H9 (cell line): ENCODE results near the gene KRT39. TPM values are rescaled to one million over a fixed set of nuclear protein-coding genes. Genes with fewer than 3 reads are reported as not detected.

Experiments
- DNase-seq: peaks from one replicate; pipeline ENCODE4 v3.0.0-alpha.2; 2017
- H2AFZ ChIP-seq: one replicate; pipeline ENCODE4 v1.6.1; 2013; ENCODE audit warnings: mild to moderate bottlenecking, low read length, control low read depth, moderate library complexity
- H2AK5ac ChIP-seq: 2 replicates; pipeline ENCODE4 v1.6.1; 2013; ENCODE audit warnings: low read length, control low read depth, mixed read lengths; ENCODE audit not compliant: insufficient read length
- H2BK120ac ChIP-seq: one replicate; pipeline ENCODE4 v1.6.1; 2013; ENCODE audit warnings: low read depth, mild to moderate bottlenecking, low read length, control low read depth, inconsistent platforms; ENCODE audit not compliant: poor library complexity, severe bottlenecking
- H2BK12ac ChIP-seq: 2 replicates; pipeline ENCODE4 v1.6.1; 2013; ENCODE audit warnings: low read length, control low read depth, mixed read lengths, low read depth; ENCODE audit not compliant: insufficient read length
- H2BK15ac ChIP-seq: 2 replicates; pipeline ENCODE4 v1.6.1; 2013; ENCODE audit warnings: low read depth, low read length, control low read depth
- H2BK20ac ChIP-seq: one replicate; pipeline ENCODE4 v1.6.1; 2013; ENCODE audit warnings: low read depth, mild to moderate bottlenecking, low read length, control low read depth, inconsistent platforms; ENCODE audit not compliant: poor library complexity, severe bottlenecking
- H2BK5ac ChIP-seq: 2 replicates; pipeline ENCODE4 v1.6.1; 2013; ENCODE audit warnings: low read length, control low read depth, mixed read lengths; ENCODE audit not compliant: insufficient read length
- H3K14ac ChIP-seq: 2 replicates; pipeline ENCODE4 v1.6.1; 2013; ENCODE audit warnings: low read length, control low read depth; ENCODE audit not compliant: insufficient read depth
- H3K18ac ChIP-seq: 2 replicates; pipeline ENCODE4 v1.6.1; 2013; ENCODE audit warnings: low read depth, mild to moderate bottlenecking, mixed read lengths, low read length, control low read depth; ENCODE audit not compliant: insufficient read length
- H3K23ac ChIP-seq: 2 replicates; pipeline ENCODE4 v1.6.1; 2013; ENCODE audit warnings: low read length, control low read depth, mixed read lengths, low read depth; ENCODE audit not compliant: insufficient read length
- H3K23me2 ChIP-seq: 2 replicates; pipeline ENCODE4 v1.6.1; 2013; ENCODE audit warnings: low read depth, mild to moderate bottlenecking, mixed read lengths, low read length, control low read depth; ENCODE audit not compliant: insufficient read length, poor library complexity, severe bottlenecking
- H3K27ac ChIP-seq: 2 replicates; pipeline ENCODE4 v1.5.1; 2013; ENCODE audit warnings: low read length, control low read depth, mixed read lengths, low read depth; ENCODE audit not compliant: insufficient read length
- H3K27me3 ChIP-seq: 2 replicates; pipeline ENCODE4 v1.6.1; 2013; ENCODE audit warnings: low read length, control low read depth, inconsistent platforms; ENCODE audit not compliant: insufficient read depth
- H3K4ac ChIP-seq: 2 replicates; pipeline ENCODE4 v1.6.1; 2013; ENCODE audit warnings: low read depth, mild to moderate bottlenecking, control low read depth, inconsistent platforms, low read length, moderate library complexity
- H3K4me1 ChIP-seq: 2 replicates; pipeline ENCODE4 v1.6.1; 2013; ENCODE audit warnings: low read length, control low read depth, inconsistent platforms; ENCODE audit not compliant: insufficient read depth
- H3K4me2 ChIP-seq: 2 replicates; pipeline ENCODE4 v1.6.1; 2013; ENCODE audit warnings: low read length, control low read depth, mixed read lengths; ENCODE audit not compliant: insufficient read length, insufficient read depth
- H3K56ac ChIP-seq: 2 replicates; pipeline ENCODE4 v1.6.1; 2013; ENCODE audit warnings: low read depth, mild to moderate bottlenecking, mixed read lengths, low read length, control low read depth; ENCODE audit not compliant: insufficient read length
- H3K79me1 ChIP-seq: 2 replicates; pipeline ENCODE4 v1.6.1; 2013; ENCODE audit warnings: low read depth, mild to moderate bottlenecking, moderate library complexity, low read length, control low read depth, inconsistent platforms; ENCODE audit not compliant: insufficient read depth, poor library complexity, severe bottlenecking
- H3K79me2 ChIP-seq: 2 replicates; pipeline ENCODE4 v1.6.1; 2013; ENCODE audit warnings: low read length, control low read depth, inconsistent platforms; ENCODE audit not compliant: insufficient read depth
- H3K9ac ChIP-seq: 2 replicates; pipeline ENCODE4 v1.6.1; 2013; ENCODE audit warnings: low read length, control low read depth, mixed read lengths; ENCODE audit not compliant: insufficient read length; ENCODE audit errors: extremely low read depth
- H3K9me3 ChIP-seq: one replicate; pipeline ENCODE4 v1.6.1; 2013; ENCODE audit warnings: low read depth, low read length, inconsistent platforms; ENCODE audit not compliant: control insufficient read depth
- H3T11ph ChIP-seq: one replicate; pipeline ENCODE4 v1.6.1; 2013; ENCODE audit warnings: mild to moderate bottlenecking, low read length, control low read depth, inconsistent platforms
- H4K20me1 ChIP-seq: one replicate; pipeline ENCODE4 v1.6.1; 2013; ENCODE audit not compliant: control insufficient read depth, insufficient read length, insufficient read depth
- H4K5ac ChIP-seq: 2 replicates; pipeline ENCODE4 v1.6.1; 2013; ENCODE audit warnings: low read depth, mild to moderate bottlenecking, mixed read lengths, low read length, control low read depth; ENCODE audit not compliant: insufficient read length
- H4K8ac ChIP-seq: replicated peaks from 2 replicates; pipeline ENCODE4 v1.6.1; 2013; ENCODE audit warnings: low read length, control low read depth, mixed read lengths, low read depth; ENCODE audit not compliant: insufficient read length
- H4K91ac ChIP-seq: 2 replicates; pipeline ENCODE4 v1.6.1; 2013; ENCODE audit warnings: low read depth, mild to moderate bottlenecking, moderate library complexity, mixed read lengths, low read length, control low read depth; ENCODE audit not compliant: insufficient read length
- H3K27ac Mint-ChIP-seq, 3 experiments: 2 replicates in 2 of 3; 3 replicates in 1 of 3; pipeline ENCODE4 v1.8.0; 2020 to 2021; ENCODE audit warnings: mixed read lengths in 3 of 3, mild to moderate bottlenecking in 1 of 3, moderate library complexity in 1 of 3
- H3K27me3 Mint-ChIP-seq: 2 replicates; pipeline ENCODE4 v1.8.0; 2021; ENCODE audit warnings: low read depth, mild to moderate bottlenecking, moderate library complexity, mixed read lengths
- H3K36me3 Mint-ChIP-seq, 3 experiments: 2 replicates in 2 of 3; 3 replicates in 1 of 3; pipeline ENCODE4 v1.8.0; 2020 to 2021; ENCODE audit warnings: low read depth in 3 of 3, mixed read lengths in 3 of 3; ENCODE audit not compliant: insufficient read depth in 1 of 3
- H3K4me1 Mint-ChIP-seq, 2 experiments: 2 replicates each; pipeline ENCODE4 v1.8.0; 2020; ENCODE audit warnings: mixed read lengths in 2 of 2
- H3K4me3 Mint-ChIP-seq, 2 experiments: 2 replicates in 1 of 2; 3 replicates in 1 of 2; pipeline ENCODE4 v1.8.0; 2020 to 2021; ENCODE audit warnings: mild to moderate bottlenecking in 2 of 2, mixed read lengths in 2 of 2, moderate library complexity in 1 of 2
- H3K9me3 Mint-ChIP-seq, 2 experiments: 2 replicates in 1 of 2; 3 replicates in 1 of 2; pipeline ENCODE4 v1.8.0; 2020; ENCODE audit warnings: mild to moderate bottlenecking in 2 of 2, mixed read lengths in 2 of 2, moderate library complexity in 1 of 2
- WGBS: extraction: QIAGEN DNeasy Blood & Tissue Kit; methylation state at CpG from one replicate; pipeline ENCODE4 v1.1.7; 2013; ENCODE audit warnings: missing lambda C conversion rate, low lambda C conversion rate, mixed read lengths; ENCODE audit not compliant: insufficient read length; ENCODE audit errors: extremely low coverage; 5-methylcytosine and 5-hydroxymethylcytosine counted together
- total RNA-seq: library from RNA; stranded (reverse); gene quantifications from 2 replicates; pipeline ENCODE4 v1.2.1, GENCODE V29; 2021
- TF ChIP-seq, protein P1 (sequence below): fragments of 200-600 bp; sonication (generic); conservative IDR thresholded peaks from 3 replicates; pipeline ENCODE4 v1.8.0; 2021; ENCODE audit warnings: antibody characterized with exemption, mild to moderate bottlenecking

Gene KRT39
- total RNA-seq, 1 experiment from 2014 or later = not detected

DNA sequence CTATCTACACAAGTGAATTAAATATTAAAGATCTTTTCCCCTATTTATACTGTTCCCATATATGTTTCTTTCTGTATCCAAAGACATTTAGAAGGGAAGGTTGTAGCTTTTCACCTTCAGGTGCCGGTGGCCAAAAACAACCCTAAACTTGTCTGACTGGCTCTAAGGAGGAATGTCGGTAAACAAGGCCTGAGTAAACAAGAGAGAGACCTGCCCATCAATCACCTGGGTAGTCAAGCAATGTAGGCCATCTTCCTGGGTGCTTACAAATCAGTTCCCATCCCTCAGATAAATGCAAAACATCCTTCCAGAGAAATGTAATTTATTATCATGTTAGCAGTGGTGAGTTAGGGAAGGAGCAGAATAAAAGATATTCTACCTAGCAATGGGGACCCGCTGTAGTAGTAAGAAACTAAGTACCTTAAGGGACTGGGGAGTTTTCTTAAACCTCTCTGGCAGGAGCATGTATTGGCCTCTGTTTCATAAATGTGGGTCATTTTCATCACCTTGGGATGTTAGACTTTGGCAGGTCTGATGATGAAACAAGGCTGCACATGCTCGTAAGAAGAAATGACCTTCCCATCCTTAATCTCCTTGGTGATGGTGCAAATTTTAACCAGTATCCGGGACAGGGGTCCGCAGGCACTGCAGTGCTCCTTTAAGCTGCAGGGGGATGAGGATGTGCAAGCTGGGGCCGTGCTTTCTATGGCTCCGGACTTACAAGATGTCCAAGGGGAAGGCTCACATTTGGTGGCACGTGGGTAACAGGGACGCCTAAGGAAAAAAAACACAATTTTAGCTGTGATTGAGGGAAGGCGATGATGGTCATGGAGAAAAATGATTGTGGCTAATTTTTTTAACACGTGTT is 8.4 kb downstream of the KRT39 start:
- no peak overlapping the region for H3K4me3 Mint-ChIP-seq
- no peaks in the 10 kb centered on the region; the same call in none of the 2 replicates for H3K27me3 Mint-ChIP-seq
- Histone ChIP-seq H2BK5ac (no peak overlapping the region), H3K79me2 (no peaks in the 10 kb centered on the region), H4K91ac (no peak overlapping the region), H3T11ph (no peak overlapping the region), H4K20me1 (no peaks in the 10 kb centered on the region), H2AFZ (no peak overlapping the region), H3K9me3 (no peaks in the 10 kb centered on the region), H2BK120ac (no peak overlapping the region), H3K14ac (no peak overlapping the region), H3K9ac (no peak overlapping the region), H3K23me2 (no peaks in the 10 kb centered on the region), H3K4me1 (peaks cover 9% of the 10 kb centered on the region; the same call in 1 of the 2 replicates), H3K56ac (no peak overlapping the region), H4K8ac (no peak overlapping the region), H2AK5ac (no peak overlapping the region), H3K79me1 (no peaks in the 10 kb centered on the region), H3K4ac (no peak overlapping the region), H3K27ac (no peak overlapping the region), H3K4me2 (no peak overlapping the region), H2BK20ac (no peak overlapping the region), H3K18ac (peak overlapping the region; percentile 27), H3K23ac (no peak overlapping the region), H4K5ac (peak overlapping the region; percentile 19), H3K27me3 (no peaks in the 10 kb centered on the region), H2BK15ac (no peak overlapping the region), H2BK12ac (no peak overlapping the region)
- H3K36me3 Mint-ChIP-seq = no peaks in the 10 kb centered on the region
- TF ChIP-seq, protein P1, sequence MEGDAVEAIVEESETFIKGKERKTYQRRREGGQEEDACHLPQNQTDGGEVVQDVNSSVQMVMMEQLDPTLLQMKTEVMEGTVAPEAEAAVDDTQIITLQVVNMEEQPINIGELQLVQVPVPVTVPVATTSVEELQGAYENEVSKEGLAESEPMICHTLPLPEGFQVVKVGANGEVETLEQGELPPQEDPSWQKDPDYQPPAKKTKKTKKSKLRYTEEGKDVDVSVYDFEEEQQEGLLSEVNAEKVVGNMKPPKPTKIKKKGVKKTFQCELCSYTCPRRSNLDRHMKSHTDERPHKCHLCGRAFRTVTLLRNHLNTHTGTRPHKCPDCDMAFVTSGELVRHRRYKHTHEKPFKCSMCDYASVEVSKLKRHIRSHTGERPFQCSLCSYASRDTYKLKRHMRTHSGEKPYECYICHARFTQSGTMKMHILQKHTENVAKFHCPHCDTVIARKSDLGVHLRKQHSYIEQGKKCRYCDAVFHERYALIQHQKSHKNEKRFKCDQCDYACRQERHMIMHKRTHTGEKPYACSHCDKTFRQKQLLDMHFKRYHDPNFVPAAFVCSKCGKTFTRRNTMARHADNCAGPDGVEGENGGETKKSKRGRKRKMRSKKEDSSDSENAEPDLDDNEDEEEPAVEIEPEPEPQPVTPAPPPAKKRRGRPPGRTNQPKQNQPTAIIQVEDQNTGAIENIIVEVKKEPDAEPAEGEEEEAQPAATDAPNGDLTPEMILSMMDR = no peak
- H3K4me1 Mint-ChIP-seq = peaks cover 27 to 29% of the 10 kb centered on the region in 2 experiments
- no peaks in the 10 kb centered on the region for H3K9me3 Mint-ChIP-seq
- WGBS = no CpG with 5 or more reads among the region's 12 CpGs
- peak overlapping the region in 2 of 3 experiments; percentile 12 to 32; a peak in 1 of 7 replicates for H3K27ac Mint-ChIP-seq
- DNase-seq = no peak
